GM21825 (cell line): ENCODE results near the gene ADAMTS5.

Experiments used
- ATAC-seq: cut with Tn5 transposase; IDR thresholded peaks from one replicate; pipeline ENCODE4 v1.9.1; 2021; ENCODE audit warnings: mild to moderate bottlenecking, moderate library complexity; ENCODE audit not compliant: unreplicated experiment

The ADAMTS5 gene

GRCh38 chr21:26949830-26950229, 17.1 kb downstream of the ADAMTS5 start:
- ATAC-seq: no peak

- ATAC-seq: no peak
Observed at GRCh38 chr21:26948194-26948593, 18.7 kb downstream of the ADAMTS5 start.

- no peak for ATAC-seq
Observed at GRCh38 chr21:26946744-26947446, 20.0 kb downstream of the ADAMTS5 start.

- no peak for ATAC-seq
Observed at GRCh38 chr21:26945916-26946675, 20.8 kb downstream of the ADAMTS5 start.

GRCh38 chr21:26943921-26944320, 23.0 kb downstream of the ADAMTS5 start:
- no peak for ATAC-seq

- no peak for ATAC-seq
Observed at GRCh38 chr21:26941421-26941820, 25.5 kb downstream of the ADAMTS5 start.

- ATAC-seq: no peak
Observed at GRCh38 chr21:26939601-26940111, 27.2 kb downstream of the ADAMTS5 start.

GRCh38 chr21:26936641-26937040, 30.2 kb downstream of the ADAMTS5 start:
- ATAC-seq: no peak

- ATAC-seq: no peak
Observed at GRCh38 chr21:26935977-26936376, 30.9 kb downstream of the ADAMTS5 start.

- ATAC-seq: no peak
Observed at GRCh38 chr21:26934383-26934782, 32.5 kb downstream of the ADAMTS5 start.

GRCh38 chr21:26933448-26933847, 33.4 kb downstream of the ADAMTS5 start:
- ATAC-seq: no peak

- no peak for ATAC-seq
Observed at GRCh38 chr21:26925636-26926035, 41.3 kb downstream of the ADAMTS5 start.

- ATAC-seq: no peak
Observed at GRCh38 chr21:26925122-26925521, 41.8 kb downstream of the ADAMTS5 start.

- no peak for ATAC-seq
Observed at GRCh38 chr21:26923986-26924385, 42.9 kb downstream of the ADAMTS5 start.

GRCh38 chr21:26920055-26920454, 46.8 kb downstream of the ADAMTS5 start:
- ATAC-seq: no peak

- no peak for ATAC-seq
Observed at GRCh38 chr21:26918323-26919079, 48.4 kb downstream of the ADAMTS5 start.

- no peak for ATAC-seq
Observed at GRCh38 chr21:26916799-26917198, 50.1 kb downstream of the ADAMTS5 start.

- no peak for ATAC-seq
Observed at GRCh38 chr21:26914557-26914956, 52.3 kb downstream of the ADAMTS5 start.

- ATAC-seq: no peak
Observed at GRCh38 chr21:26912466-26912865, 54.4 kb downstream of the ADAMTS5 start.

- no peak for ATAC-seq
Observed at GRCh38 chr21:26909972-26910371, 56.9 kb downstream of the ADAMTS5 start.

- no peak for ATAC-seq
Observed at GRCh38 chr21:26900980-26901379, 65.9 kb downstream of the ADAMTS5 start.
